GM18507 (cell line): ENCODE results near the gene TSNAXIP1.
"Not testable (repeated sequence)": the region's sequence is repeated elsewhere in the genome, so short reads cannot be mapped to it uniquely, and the experiment has no call there.

ENCODE experiments used
- DNase-seq: peaks from one replicate; pipeline ENCODE4 v3.0.0; 2011; ENCODE audit warnings: low read depth; ENCODE audit not compliant: insufficient read length; ENCODE audit errors: extremely low spot score
- FAIRE-seq: peaks from 2 replicates; lab custom pipeline; 2011; peaks lifted over from hg19 to GRCh38; lab: Jason Lieb, UNC

Gene TSNAXIP1

DNA sequence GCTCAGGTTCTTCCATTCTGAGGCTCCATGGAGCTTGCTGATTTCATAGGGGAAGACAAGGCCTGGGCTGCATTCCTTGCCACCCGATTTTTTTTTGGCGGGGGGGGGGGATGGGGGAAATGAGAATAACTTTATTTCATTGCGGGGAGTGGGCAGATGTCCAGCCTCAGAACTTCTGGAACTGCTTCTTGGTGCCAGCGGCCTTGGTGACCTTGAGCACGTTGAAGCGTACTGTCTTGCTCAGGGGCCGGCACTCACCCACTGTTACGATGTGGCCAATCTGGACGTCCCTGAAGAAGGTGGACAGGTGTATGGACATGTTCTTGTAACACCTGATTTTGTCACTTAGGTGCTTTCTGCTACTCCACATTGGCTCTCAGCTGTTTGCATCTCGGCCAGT is 49.1 kb downstream of the TSNAXIP1 start:
- no peak for FAIRE-seq
- DNase-seq = no peak

DNA sequence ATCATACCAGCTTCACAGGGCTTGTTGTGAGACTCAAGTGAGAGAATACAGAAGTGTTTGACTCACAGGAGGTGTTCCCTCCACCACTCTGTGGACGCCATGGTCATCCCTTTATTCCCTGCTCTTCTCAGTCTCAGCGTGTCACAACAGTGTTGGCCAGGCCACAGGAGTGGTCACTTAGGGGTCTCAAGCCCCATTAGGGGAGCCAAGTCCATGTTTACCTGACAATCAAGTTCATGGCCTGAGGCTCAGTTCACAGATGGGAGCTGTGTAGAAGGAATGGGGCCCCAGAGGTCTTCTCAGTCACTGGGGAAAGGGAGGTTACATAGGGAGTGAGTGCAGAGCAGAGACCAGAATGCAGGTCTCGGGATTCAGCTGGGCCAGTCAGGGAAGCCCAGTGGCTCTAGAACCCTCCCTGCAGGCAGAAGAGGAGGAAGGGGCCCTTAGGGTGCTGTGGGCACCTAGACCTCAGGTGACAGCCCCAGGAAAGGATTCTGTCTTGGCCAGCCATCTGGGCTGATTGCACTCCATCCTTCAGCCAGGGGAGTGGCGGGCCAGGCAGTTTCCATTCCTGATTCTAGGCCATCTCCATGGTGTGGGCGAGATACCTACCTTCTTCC is 50.3 kb downstream of the TSNAXIP1 start:
- DNase-seq (no peak), FAIRE-seq (no peak)

DNA sequence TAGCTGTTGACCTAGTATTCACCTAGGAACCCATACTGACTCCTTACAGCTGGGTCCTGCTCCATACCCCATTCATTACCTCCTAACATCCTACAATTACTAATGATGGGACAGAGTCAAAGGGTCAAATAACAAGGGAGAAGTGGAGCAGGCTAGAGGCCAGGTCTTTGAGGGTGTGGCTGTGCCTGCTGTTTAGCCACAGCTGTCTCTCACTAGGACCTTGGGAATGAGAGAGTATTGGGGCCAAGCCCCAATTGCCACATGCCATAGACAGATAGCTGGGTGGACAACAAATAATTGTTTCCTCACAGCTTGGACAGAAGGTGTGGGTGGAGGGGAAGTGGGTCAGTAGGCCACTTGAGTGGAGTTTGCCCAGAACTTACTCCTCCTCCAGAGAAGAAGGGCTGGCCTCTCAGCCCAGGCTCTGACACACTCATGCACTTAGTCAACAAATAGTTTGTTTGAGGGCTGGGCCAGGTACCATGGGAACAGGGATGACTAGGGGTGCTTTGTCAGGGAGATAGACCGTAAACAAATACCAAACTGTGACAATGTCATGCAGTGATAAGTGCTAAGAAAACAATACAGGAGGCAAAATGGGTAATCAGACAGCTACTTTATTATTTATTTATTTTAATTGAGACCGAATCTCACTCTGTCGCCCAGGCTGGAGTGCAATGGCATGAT is 51.0 kb downstream of the TSNAXIP1 start:
- FAIRE-seq (no peak), DNase-seq (no peak)

DNA sequence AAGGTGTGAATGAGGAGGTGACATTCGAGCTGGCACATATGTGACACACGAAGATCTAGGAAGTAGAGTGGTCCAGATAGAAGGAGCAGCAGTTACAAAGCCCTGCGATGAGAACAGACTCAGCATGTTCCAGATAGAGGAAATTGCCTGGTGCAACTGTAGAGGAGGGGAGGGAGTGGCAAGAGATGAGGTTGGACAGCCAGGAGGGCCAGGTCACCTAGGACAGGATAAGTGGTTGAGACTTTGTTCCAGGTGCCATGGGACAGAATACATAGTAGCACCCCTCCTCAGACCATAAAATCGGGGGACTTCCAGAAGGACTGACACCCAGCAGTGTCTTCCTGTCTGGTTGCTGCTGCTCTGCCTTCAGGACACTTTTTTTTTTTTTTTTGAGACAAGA is 51.8 kb downstream of the TSNAXIP1 start:
- no peak for DNase-seq
- no peak for FAIRE-seq

DNA sequence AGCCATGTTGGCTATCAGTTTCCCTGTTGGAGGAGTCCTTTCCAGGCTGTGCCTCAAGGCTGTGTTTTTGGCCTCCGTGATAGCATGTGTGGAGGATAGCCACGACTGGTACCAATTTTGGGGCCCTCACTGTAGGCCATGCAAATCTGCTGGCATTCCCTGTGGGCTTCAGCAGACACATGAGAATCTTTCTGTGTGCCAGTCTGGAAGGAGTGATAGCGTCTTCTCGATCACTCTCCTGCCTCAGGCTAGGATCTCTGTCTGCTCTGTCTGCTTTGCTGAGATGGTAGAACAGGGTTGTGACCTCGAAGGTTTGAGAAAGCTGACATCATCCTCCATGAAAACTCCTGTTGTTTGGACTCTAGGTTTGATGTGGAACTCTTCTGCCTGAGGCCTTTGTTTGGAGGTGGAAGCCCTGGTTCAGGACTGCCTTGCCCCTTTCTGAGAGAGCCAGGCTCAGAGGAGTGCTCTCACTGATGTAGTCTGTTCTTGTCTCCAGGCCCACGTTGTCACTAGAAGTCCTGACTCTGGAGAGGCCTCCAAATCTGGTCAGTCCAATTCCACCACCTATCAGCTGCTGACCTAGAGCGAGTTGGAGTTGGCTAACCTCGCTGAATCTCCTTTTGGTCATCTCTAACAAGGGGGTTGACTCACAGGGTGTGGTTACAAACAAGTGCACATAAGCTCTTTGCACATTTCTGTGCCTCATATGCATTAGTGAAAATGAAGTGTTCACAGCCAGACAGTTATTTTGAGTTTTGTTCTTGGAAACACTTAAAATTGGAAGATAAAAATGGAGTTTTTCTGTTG is 54.1 kb downstream of the TSNAXIP1 start:
- FAIRE-seq (no peak), DNase-seq (no peak)

DNA sequence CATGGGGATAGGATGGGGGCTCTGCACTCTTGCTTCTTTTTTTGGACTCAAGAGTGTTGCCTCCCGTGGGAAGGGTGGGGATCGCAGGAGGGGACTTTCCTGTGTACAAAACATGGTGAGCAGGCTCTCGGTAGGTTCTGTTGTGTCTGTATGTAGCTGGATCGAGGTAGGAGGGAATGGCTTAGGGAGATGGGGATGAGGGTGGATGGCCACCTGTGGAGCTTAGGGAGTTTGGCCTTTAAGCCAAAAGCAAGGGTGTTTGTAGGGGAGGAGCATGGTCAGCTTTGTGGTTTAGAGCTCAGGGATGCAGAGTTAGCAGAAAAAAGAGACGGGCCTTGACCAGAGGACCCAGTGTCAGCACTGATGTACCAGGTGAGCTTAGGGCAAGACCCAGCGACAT is 55.2 kb downstream of the TSNAXIP1 start:
- DNase-seq (no peak), FAIRE-seq (no peak)

DNA sequence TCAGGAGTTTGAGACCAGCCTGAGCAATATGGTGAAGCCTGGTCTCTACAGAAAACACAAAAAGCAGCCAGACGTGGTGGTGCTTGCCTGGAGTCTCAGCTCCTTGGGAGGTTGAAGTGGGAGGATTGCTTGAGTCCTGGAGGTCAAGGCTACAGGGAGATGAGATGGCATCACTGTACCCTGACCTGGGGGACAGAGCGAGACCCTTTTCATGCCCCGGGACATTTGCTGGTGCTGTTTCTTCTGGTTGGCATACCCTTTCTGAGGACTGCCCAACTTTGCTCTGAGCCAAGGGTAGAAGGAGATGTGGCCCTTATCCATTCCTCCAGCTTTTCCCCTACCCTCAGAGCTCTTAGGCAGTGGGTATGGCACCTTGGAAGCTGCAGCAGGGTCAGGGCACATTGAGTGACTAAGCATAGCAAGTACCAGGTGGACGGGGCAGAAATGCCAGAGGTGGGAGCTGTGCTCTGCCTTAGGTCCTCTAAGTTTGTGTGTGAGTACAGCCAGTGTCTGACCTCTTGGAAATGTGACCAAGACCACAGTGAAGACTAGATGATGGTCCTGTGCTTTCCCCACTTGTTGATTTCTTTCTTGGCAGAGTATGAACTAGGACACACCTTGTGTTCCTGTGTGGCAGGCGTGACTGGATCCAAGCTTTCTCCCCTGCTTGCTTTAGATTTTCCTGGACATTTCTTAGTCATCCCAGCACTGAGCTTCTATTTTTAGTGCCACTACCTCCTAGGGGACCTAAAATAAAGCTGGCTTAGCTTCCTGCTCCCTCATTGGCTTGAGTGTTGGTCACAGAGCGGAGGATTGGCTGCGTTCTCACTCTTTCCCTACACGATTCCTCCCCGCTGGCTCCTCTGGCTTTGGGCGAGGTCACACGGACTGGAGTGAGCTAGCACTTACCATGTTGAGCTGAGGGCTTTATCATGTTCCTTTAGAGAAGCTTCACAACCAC is 56.2 kb downstream of the TSNAXIP1 start:
- FAIRE-seq = no peak

DNA sequence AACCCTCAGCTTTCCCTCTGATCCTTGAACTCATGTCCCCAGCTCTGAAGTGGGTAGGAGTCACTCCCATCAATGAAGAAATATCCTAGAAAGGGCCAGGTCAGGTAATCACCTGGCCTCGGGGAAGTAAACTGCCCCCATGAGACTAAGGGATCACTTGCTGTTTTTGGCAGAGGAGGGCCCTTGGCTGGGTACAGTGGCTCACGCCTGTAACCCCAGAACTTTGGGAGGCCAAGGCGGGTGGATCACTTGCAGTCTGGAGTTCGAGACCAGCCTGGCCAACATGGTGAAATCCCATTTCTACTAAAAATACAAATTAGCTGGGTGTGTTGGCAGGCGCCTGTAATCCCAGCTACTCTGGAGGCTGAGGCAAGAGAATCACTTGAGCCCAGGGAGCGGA is 57.4 kb downstream of the TSNAXIP1 start:
- DNase-seq, FAIRE-seq: not testable (repeated sequence)

More for the DNA sequence above, 56.2 kb downstream of the TSNAXIP1 start:
- DNase-seq = no peak

DNA sequence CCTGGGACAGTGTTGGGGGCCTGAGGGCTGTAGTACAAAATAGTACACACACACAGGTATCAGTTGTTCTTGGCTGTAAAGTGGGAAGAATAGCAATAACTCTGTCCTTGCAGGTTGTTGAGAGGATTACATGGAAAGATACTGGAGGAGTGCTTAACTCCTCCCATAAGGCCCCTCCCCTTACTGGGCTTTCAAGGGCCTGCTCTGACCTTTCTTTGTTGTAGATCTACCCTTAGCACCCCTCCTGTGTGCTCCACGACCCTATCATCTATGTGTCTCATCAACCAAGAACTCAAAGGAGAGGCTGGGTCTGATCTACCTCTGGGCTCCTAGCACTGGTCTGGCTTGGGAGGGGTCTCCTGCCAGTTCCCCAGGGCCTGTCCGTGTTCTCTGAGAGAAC is 57.9 kb downstream of the TSNAXIP1 start:
- no peak for FAIRE-seq

DNA sequence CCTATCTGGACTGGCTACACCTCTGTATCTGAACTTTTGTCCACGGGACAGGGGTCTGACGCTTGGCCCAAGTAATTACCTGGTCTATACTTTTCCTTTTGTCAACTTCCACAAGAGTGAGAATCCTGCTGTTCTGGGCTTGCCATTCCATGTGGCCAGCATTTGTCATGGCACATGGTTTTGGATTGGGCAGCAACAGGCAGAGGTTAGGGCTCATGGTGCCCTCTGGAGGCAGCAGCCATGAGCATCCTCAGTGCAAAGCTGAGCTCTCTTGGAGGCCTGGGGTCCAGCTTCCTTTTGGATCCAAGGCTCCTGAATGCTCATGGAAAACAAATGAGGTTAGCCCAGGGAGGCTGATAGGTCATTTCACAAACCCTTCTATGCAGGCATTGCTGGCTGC is 58.6 kb downstream of the TSNAXIP1 start:
- DNase-seq = no peak
- no peak for FAIRE-seq

More for the DNA sequence above, 57.9 kb downstream of the TSNAXIP1 start:
- no peak for DNase-seq

DNA sequence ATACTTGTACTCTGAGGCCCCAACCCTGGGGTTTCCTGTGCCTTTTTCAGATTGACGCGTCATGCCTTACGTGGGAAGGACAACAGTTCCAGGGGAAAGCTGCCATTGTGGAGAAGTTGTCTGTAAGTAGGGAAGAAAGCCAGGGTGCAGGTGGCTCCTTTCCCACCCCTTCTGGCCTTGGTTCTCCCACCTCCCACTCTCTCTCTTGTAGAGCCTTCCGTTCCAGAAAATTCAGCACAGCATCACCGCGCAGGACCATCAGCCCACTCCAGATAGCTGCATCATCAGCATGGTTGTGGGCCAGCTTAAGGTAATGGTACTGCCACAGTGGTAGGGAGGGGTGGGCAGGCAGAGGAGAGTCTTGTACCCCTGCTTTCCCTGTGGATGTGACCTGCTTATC is 61.6 kb downstream of the TSNAXIP1 start:
- FAIRE-seq = no peak
- no peak for DNase-seq

DNA sequence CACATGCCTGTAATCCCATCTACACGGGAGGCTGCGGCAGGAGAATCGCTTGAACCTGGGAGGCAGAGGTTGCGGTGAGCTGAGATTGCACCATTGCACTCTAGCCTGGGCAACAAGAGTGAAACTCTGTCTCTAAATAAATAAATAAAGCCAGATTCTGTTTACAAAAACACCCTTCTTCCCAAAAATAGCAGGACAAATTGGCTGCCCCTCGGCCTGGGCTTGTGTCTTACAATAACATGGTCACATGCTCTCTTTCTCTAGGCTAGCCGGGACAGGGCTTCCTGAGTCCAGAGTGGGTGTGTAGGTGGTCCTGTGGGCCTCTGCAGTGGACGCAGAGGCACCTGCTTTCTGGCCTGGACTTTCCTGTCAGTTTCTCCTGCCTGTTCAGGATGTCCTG is 63.0 kb downstream of the TSNAXIP1 start:
- no peak for FAIRE-seq

DNA sequence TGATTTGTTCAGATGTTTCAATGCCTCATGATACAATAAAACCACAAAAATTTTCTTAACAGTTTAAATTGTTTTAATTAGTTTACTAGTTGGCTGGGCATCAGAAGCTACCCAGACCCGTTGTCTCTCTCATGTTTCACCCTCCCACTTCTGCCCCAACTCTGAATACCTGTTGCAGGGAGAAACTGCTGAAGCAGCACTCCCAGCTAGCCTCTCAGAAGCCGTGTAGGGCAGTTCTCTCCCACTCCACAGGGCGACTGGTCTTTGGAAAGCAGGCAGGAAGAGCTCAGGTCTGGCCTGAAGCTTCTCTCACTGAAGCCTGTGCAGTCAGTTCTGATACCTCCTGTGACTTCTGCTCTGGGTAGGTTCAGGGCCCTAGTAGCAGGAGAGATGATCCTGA is 64.6 kb downstream of the TSNAXIP1 start:
- no peak for DNase-seq
- no peak for FAIRE-seq

More for the DNA sequence above, 63.0 kb downstream of the TSNAXIP1 start:
- DNase-seq = no peak

DNA sequence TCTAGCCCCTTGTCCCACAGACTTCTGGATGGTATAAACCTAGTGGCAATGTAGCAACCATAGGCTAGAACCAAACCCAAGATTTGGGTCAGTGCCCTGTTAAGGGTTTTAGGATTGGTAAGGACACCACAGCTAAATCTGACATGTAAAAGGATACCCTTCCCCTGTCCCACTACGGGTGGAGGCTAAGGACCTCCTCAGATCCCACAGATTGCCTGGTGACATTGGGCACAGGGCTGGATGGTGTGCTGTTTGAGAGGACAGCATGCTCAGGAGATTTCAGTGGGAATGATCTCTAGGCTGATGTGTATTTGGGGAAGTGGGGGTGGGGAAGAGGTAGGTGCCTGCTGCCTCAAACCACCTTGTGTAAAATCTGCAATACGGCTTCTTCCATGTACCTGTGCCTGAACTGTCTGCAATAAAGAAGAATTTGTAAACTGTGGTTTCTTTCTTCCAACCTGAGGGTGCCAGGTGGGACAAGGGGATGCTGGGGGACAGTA is 65.5 kb downstream of the TSNAXIP1 start:
- DNase-seq (no peak), FAIRE-seq (no peak)

DNA sequence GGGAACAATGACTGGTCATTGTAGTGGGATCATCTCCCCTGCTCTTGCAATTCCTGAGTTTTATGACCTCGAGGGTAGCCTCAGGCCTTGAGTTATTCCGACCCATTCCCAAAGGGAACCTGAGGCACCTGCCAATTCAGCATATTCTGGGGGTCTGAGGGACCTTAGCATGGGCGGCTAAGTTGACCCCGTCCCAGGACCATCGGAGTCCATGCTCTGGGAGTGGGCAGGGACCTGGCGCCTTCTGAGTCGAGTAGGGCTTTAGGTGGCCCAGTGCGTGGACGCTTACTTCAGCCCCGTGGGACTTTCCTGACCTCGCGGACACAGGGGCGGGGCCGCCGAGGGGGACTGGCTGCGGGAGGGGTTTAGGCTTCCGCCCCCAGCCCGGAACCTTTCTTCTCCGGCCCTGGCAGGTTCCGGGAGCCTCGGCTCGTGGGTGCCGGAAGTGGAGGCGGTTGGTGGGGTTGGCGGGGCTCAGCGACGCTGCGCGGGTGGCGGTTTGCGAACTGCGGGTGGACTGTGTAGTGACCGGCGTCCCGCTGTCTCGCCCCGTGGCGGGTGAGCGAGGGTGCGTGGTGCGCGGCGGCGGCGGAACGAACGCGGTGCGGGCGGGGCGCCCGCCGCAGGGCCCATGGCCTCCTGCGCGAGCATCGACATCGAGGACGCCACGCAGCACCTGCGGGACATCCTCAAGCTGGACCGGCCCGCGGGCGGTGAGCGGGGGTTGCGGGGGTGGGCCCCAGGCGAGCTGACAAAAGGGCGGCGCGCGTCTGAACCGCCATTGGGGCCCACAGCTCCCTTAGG is 66.1 kb downstream of the TSNAXIP1 start, which contains the start of gene EDC4:
Gene EDC4 (plus strand): TSS at position 422 of the 804 bp plus-strand sequence. CDS start 210 bp downstream, at position 632.
- peak; percentile 94 for DNase-seq
- peak; percentile 84 for FAIRE-seq

DNA sequence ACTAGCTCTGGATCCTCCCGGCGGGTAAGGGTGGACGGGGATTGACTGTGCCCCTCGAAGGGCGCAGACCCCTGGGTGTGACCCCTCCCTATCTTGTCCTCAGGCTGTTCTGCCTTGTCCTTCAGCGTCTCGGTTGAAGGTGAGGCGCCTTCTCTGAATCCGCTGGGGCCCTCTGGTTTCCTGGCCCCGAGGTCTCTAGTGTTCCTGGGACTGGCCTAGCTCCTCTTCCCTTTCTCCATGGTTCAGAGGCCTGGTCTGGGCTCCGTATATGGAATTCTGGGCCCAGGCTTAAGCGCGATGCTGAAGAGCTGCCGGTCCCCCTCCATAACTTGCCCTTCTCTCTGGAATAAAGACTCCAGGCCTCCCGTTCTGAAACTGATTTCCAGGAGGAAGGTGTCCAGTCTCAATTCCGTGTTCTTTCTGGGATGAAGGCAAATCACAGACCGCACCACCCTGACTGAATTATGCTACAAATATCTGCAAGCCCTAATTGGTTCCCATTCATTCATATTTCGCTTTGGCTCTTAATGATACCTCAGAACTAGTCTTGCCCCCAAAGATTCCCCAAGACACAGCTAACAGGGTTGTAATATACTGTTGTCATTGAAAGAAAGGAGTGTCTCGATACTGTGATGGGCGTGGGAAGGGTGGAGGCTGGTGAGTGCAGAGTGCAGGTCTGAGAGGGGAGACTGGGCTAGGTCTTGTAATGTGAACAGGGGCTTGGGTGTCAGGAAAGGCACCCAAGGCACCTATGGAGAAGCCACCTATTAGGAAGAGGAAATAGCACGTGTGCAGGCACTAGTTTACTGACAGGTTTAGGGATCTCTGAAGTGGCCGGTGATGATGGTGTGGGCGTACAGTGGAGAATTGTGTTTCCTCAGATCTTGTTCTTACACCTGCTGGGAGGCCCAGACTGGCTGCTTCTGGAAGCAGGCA is 67.0 kb downstream of the TSNAXIP1 start:
- FAIRE-seq (no peak), DNase-seq (no peak)

DNA sequence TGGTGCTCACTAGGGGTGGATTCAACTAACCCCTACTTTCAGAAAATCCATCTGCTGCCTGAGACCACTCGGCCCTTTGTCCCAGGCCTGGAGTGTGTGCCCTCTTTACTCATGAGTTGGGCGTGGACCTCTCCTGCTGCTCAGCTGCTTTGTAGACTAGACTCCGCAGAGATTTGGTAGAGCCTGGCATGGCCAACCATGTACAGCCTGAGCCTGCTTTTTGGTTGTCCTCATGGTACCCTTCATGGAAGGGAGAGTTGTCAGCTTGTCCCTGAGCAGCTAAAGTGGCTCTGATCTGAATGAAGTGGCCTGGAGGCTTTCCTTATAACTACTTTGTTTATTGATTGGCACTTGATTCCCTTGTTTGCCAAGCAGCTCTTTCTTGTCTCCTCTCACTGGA is 67.7 kb downstream of the TSNAXIP1 start:
- no peak for FAIRE-seq
- DNase-seq = no peak
